Ishikawa (cell line): ENCODE data around the gene CAMTA1.

ENCODE experiments used
- CEBPB ChIP-seq: IDR thresholded peaks from 2 replicates; pipeline ENCODE4 v1.6.1; 2012
- CREB1 ChIP-seq: IDR thresholded peaks from 2 replicates; pipeline ENCODE4 v1.6.1; 2012; ENCODE audit warnings: low read depth
- EGR1 ChIP-seq: IDR thresholded peaks from 2 replicates; pipeline ENCODE4 v1.6.1; 2012
- EP300 ChIP-seq: IDR thresholded peaks from 2 replicates; pipeline ENCODE4 v1.6.1; 2012; ENCODE audit warnings: borderline replicate concordance
- FOXM1 ChIP-seq: IDR thresholded peaks from 2 replicates; pipeline ENCODE4 v1.6.1; 2012; ENCODE audit warnings: low read depth, borderline replicate concordance
- MAX ChIP-seq: IDR thresholded peaks from 2 replicates; pipeline ENCODE4 v1.6.1; 2012
- NFIC ChIP-seq: IDR thresholded peaks from 2 replicates; pipeline ENCODE4 v1.6.1; 2012
- RAD21 ChIP-seq: IDR thresholded peaks from 2 replicates; pipeline ENCODE4 v1.6.1; 2012; ENCODE audit warnings: low read depth
- REST ChIP-seq: IDR thresholded peaks from 2 replicates; pipeline ENCODE4 v1.6.1; 2012; ENCODE audit warnings: low read depth, mild to moderate bottlenecking
- TAF1 ChIP-seq: IDR thresholded peaks from 2 replicates; pipeline ENCODE4 v1.6.1; 2012; ENCODE audit warnings: low read depth, mild to moderate bottlenecking
- TCF12 ChIP-seq: IDR thresholded peaks from 2 replicates; pipeline ENCODE4 v1.6.1; 2012; ENCODE audit warnings: low read depth
- TEAD4 ChIP-seq: IDR thresholded peaks from 2 replicates; pipeline ENCODE4 v1.6.1; 2012
- USF1 ChIP-seq: IDR thresholded peaks from 2 replicates; pipeline ENCODE4 v1.6.1; 2012
- YY1 ChIP-seq: IDR thresholded peaks from 2 replicates; pipeline ENCODE4 v1.6.1; 2012; ENCODE audit warnings: low read depth
- ZBTB7A ChIP-seq: IDR thresholded peaks from 2 replicates; pipeline ENCODE4 v1.6.1; 2012; ENCODE audit warnings: low read depth

The CAMTA1 gene

GRCh38 chr1:7516341-7516740, 731.1 kb downstream of the CAMTA1 start:
- TF ChIP-seq FOXM1 (no peak), MAX (no peak), EP300 (no peak), TEAD4 (no peak), TAF1 (no peak), ZBTB7A (no peak), REST (no peak), RAD21 (no peak), EGR1 (no peak), TCF12 (no peak), NFIC (no peak), CEBPB (no peak), YY1 (no peak), USF1 (no peak), CREB1 (no peak)

- TF ChIP-seq EGR1: no peak
- TF ChIP-seq TEAD4: no peak
- TF ChIP-seq RAD21: no peak
Measured at GRCh38 chr1:7516929-7517328, 731.7 kb downstream of the CAMTA1 start.

GRCh38 chr1:7517611-7518330, 732.5 kb downstream of the CAMTA1 start:
- TF ChIP-seq EGR1 (no peak), CREB1 (no peak), YY1 (no peak), ZBTB7A (no peak), TAF1 (no peak), NFIC (no peak), MAX (no peak), TCF12 (no peak), TEAD4 (no peak), FOXM1 (no peak), USF1 (no peak), REST (no peak), CEBPB (no peak), EP300 (no peak), RAD21 (no peak)

GRCh38 chr1:7518411-7518810, 733.2 kb downstream of the CAMTA1 start:
- no peak for TF ChIP-seq REST
- TF ChIP-seq TEAD4: no peak
- TF ChIP-seq USF1: no peak
- no peak for TF ChIP-seq YY1
- no peak for TF ChIP-seq FOXM1
- no peak for TF ChIP-seq CREB1
- TF ChIP-seq ZBTB7A: no peak
